ENCODE measurements around the gene GATA3.
"Not testable (repeated sequence)": the region's sequence is repeated elsewhere in the genome, so short reads cannot be mapped to it uniquely, and the experiment has no call there.

GATA3 gene

GRCh38 chr10:8054494-8055407, at the start of gene GATA3:
TSS of gene GATA3 (plus strand) at chr10:8054688. CDS start at chr10:8055656, 968 bp downstream.
- DNase-seq, result no peak

DNA sequence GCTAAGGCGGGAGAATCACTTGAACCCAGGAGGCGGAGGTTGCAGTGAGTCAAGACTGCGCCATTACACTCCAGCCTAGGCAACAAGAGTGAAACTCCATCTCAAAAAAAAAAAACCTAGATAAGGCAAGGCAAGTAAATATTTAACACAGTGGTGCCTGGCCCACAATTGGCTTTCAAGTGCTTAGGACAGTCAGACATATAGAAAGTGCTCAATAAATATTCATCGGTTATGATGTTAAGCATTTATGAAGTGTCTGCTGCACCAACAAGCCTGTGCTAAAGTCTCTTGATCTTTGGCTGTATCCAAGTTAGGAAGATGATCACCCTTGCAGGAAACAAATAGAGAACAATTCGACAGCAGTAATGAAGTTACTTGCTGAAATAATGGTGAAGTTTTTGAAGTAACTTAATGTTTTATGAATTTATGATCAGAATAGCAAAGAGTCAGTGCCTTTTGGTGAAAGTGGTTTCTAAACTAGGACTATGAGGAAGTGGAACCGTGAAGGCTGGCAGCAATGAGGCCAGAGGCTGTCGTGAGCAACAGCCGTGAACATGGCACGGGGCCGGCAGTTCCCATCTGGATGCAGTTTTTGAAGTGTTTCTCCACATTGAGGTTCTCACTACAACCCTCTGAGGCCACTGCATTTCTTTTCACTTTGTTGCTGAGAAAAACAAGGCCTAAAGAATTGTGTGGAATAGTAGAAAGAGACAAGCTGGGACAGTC, 48.1 kb upstream of the GATA3 start:
- no peak for DNase-seq

DNA sequence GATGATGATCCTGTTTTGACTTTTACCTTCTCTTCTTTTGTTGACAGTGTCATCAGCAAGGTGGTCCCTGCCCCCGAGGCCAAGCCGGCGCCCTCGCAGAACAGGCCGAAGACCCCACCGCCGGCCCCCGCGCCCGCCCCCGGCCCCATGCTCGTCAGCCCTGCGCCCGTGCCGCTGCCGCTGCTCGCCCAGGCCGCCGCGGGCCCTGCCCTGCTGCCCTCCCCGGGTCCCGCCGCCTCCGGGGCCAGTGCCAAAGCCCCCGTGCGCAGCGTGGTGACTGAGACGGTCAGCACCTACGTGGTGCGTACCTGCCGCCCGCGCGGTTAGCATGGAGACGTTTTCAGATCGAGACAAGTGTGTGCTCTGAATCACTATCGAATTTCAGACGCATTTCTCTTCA, 45.5 kb upstream of the GATA3 start:
- DNase-seq, result no peak

GRCh38 chr10:8013006-8013405, 41.5 kb upstream of the GATA3 start:
- DNase-seq, result no peak

- no peak for DNase-seq
Measured at GRCh38 chr10:8013619-8014018, 40.9 kb upstream of the GATA3 start.

DNA sequence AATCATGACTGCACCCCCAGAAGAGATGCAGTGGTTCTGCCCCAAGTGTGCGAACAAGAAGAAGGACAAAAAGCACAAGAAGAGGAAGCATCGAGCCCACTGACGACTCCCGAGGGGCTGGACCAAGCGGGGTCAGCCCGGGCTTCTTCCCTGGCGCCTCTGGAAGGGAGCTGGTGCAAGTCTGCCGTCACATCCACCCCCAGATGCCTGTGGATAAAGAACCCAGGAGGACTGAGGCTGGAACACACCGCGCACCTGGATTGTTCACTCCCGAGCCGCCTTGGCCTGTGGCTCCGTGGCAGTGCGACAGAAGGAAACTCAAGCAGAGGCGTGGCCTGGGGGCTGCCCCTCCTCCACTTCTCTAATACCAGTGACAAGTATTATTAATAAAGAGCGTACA, 39.8 kb upstream of the GATA3 start:
- no peak for DNase-seq

DNA sequence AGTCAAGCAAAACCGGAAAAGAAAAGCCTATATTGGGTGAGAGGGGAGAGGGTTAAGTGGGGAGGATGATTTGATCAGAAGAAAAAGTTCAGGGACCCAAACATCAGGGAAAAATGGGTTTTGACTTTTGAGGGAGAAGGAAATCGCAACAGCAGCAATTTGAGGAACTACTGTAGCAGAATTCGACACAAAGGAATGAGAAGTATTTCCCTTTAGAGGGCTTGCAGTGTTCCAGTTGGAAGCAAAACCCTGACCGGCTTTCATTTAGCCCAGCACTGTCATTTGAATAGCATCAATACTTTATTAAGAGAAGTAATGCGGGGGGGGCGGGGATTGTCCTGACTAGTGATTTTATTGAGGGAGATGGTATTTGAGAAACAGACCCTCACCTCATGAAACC, 37.2 kb upstream of the GATA3 start:
- no peak for DNase-seq

GRCh38 chr10:8023321-8023720, 31.2 kb upstream of the GATA3 start:
- no peak for DNase-seq

DNA sequence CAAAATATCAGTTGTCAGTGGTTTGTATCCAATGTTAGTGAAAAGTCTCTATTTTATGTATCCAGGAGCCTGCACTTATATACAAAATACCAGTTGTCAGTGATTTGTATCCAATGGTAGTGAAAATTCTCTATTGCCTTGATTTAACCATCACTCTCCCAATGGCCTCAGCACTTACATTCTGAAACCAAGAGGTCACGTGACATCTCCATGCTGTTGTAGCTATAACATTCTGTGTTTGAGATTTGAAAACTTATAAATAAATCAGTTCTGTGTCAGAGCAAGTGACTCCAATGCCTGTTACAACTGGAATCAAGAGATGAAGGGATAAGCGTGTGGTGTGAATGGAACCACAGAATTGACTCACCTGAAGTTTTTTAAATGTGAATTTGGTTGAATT, 30.6 kb upstream of the GATA3 start:
- no peak for DNase-seq

GRCh38 chr10:8026349-8027259, 27.9 kb upstream of the GATA3 start:
- DNase-seq, result no peak

DNA sequence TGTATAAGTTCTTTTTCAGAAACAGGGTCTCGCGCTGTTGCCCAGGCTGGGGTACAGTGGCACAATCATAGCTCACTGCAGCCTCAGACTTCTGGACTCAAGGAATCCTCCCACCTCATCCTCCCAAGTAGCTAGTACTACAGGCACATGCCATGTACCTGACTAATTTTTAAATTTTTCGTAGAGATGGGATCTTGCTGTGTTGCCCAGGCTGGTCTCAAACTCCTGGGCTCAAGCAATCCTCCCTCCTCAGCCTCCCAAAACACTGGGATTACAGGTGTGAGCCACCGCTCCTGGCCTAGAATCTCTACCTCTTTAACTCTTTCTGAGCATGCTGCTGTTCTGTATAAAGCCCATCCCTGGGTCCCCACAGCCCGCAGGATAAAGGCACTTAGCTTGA, 23.3 kb upstream of the GATA3 start:
- DNase-seq, result not testable (repeated sequence)

DNA sequence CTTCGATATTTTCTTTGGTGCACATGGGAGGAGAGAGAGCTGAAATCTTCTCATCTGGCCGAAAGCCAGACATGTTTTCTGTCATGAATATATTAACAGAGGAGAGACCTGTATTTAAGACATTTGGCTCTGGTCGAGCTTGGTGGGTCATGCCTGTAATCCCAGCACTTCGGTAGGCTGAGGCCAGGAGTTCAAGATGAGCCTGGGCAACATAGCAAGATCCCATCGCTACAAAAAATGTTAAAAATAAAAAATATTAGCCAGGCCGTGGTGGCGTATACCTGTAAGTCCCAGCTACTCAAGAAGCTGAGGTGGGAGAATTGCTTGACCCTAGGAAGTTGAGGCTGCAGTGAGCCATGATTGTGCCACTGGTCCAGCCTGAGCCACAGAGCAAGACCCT, 21.9 kb upstream of the GATA3 start:
- DNase-seq, result no peak

DNA sequence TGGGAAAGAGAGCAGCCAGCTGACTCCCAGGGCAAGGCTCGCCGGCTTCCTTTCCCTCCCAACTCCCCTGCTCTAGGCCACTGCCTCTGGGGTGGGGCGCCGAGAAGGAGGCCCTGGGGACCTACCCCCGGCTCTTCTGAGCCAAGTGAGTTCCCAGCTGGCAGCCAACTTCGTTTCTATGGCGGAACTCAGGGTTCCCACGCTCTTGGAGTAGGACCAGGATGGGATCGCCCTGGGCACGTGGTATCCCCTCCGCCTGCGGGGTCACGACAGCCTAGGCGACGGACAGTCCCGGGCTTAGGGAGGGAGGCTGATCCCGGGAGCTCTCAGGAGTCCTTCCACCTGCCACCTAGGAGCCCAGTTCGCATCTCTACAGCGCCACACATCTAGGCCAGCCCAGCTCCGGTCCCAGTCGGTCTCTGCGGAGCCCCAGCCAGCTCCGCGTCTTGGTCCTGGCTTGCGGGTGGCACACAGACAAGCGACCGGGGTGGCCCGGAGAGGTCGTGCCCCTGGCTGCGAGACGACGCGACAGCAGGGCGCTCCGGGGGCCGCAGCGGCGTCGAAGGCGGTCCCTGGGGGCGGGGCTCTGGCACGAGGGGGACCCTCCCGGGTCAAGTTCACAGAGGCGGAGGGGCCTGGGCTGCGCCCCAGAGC, 20.5 kb upstream of the GATA3 start:
- no peak for DNase-seq

DNA sequence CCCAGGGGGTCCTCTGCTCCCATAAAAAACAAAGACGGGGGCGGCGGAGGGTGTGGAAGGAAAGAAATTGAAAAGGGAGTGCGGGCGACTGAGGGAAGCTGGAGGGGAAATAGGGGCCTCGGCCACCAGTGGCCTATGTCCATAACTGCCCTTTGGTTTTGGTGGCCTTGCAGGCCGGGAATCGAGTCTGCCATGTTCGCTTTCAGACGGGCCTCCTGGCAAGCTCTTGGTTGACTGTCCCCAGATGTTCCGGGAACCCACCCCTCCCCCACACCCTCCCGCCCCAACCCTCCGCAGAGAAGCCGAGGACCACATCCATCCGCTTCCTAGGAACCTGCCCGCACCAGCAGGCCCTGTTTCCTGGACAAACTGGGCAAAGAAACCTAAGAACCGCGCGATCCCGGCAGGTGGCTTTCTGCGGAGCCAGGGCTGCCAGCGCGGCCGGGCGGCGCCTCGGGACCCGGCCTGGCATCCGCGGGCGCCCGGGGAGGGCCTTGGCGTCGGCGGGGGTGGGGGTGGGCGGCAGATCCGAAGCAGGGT, 20.0 kb upstream of the GATA3 start:
- DNase-seq, result no peak

GRCh38 chr10:8035006-8035640, 19.4 kb upstream of the GATA3 start:
- no peak for DNase-seq

- DNase-seq, result no peak
Measured at GRCh38 chr10:8035641-8036470, 18.6 kb upstream of the GATA3 start.

- DNase-seq, result no peak
Measured at GRCh38 chr10:8036506-8037198, 17.8 kb upstream of the GATA3 start.

- no peak for DNase-seq
Measured at GRCh38 chr10:8037199-8037801, 17.2 kb upstream of the GATA3 start.
